Measurements from ENCODE around the gene NCKAP5.

GRCh38 chr2:133425612-133426011, 142.7 kb downstream of the NCKAP5 start:
- TF ChIP-seq POLR2AphosphoS5 (IDR thresholded peaks at IDR 0.05) (no peak), POLR2A (IDR thresholded peaks at IDR 0.05) (no peak), EP300 (IDR thresholded peaks at IDR 0.05) (no peak)
- TF ChIP-seq, protein P1, sequence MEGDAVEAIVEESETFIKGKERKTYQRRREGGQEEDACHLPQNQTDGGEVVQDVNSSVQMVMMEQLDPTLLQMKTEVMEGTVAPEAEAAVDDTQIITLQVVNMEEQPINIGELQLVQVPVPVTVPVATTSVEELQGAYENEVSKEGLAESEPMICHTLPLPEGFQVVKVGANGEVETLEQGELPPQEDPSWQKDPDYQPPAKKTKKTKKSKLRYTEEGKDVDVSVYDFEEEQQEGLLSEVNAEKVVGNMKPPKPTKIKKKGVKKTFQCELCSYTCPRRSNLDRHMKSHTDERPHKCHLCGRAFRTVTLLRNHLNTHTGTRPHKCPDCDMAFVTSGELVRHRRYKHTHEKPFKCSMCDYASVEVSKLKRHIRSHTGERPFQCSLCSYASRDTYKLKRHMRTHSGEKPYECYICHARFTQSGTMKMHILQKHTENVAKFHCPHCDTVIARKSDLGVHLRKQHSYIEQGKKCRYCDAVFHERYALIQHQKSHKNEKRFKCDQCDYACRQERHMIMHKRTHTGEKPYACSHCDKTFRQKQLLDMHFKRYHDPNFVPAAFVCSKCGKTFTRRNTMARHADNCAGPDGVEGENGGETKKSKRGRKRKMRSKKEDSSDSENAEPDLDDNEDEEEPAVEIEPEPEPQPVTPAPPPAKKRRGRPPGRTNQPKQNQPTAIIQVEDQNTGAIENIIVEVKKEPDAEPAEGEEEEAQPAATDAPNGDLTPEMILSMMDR (IDR thresholded peaks at IDR 0.05): no peak

Data from upper lobe of left lung (tissue), 4 donors.